Activated CD4-positive, alpha-beta T cell treated with anti-CD3 and anti-CD28 coated beads, Interleukin-2, Interleukin-4, amounts not matched to agents 100 ng/mL and 50 ng/mL, durations not matched to agents 16 hours and 8 hours (primary cell): ENCODE measurements around the gene AKAP7.

ENCODE experiments used
- DNase-seq: peaks from one replicate; pipeline ENCODE4 v3.0.0-alpha.2; 2020; ENCODE audit warnings: low spot score

AKAP7 gene

GRCh38 chr6:131134220-131134979 lies 867 bp upstream of the AKAP7 start:
- DNase-seq: no peak

GRCh38 chr6:131134980-131135243 lies 355 bp upstream of the AKAP7 start:
- DNase-seq: no peak

GRCh38 chr6:131136021-131136786 lies 937 bp downstream of the AKAP7 start:
- DNase-seq: no peak

GRCh38 chr6:131139599-131139998 lies 4.3 kb downstream of the AKAP7 start:
- no peak for DNase-seq

- no peak for DNase-seq
Measured at GRCh38 chr6:131143319-131143718, 8.1 kb downstream of the AKAP7 start.

- DNase-seq: no peak
Measured at GRCh38 chr6:131146865-131147264, 11.6 kb downstream of the AKAP7 start.

GRCh38 chr6:131156411-131156810 lies 21.1 kb downstream of the AKAP7 start:
- DNase-seq: no peak

- no peak for DNase-seq
Measured at GRCh38 chr6:131159578-131159977, 24.3 kb downstream of the AKAP7 start.

GRCh38 chr6:131160254-131160758 lies 25.0 kb downstream of the AKAP7 start:
- DNase-seq: no peak

- no peak for DNase-seq
Measured at GRCh38 chr6:131161987-131162386, 26.7 kb downstream of the AKAP7 start.

GRCh38 chr6:131163886-131164285 lies 28.6 kb downstream of the AKAP7 start:
- DNase-seq: no peak

GRCh38 chr6:131164506-131164905 lies 29.2 kb downstream of the AKAP7 start:
- no peak for DNase-seq

GRCh38 chr6:131167773-131168172 lies 32.5 kb downstream of the AKAP7 start:
- no peak for DNase-seq

- no peak for DNase-seq
Measured at GRCh38 chr6:131169613-131170012, 34.3 kb downstream of the AKAP7 start.

- DNase-seq: no peak
Measured at GRCh38 chr6:131172222-131172621, 37.0 kb downstream of the AKAP7 start.

GRCh38 chr6:131173680-131174079 lies 38.4 kb downstream of the AKAP7 start:
- no peak for DNase-seq

GRCh38 chr6:131175564-131175963 lies 40.3 kb downstream of the AKAP7 start:
- no peak for DNase-seq

GRCh38 chr6:131177996-131178395 lies 42.7 kb downstream of the AKAP7 start:
- DNase-seq: no peak

- peak; percentile 37 for DNase-seq
Measured at GRCh38 chr6:131182991-131183425, 47.7 kb downstream of the AKAP7 start.

- DNase-seq: no peak
Measured at GRCh38 chr6:131183427-131184095, 48.3 kb downstream of the AKAP7 start.

- no peak for DNase-seq
Measured at GRCh38 chr6:131191590-131191989, 56.3 kb downstream of the AKAP7 start.

GRCh38 chr6:131197716-131198115 lies 62.4 kb downstream of the AKAP7 start:
- peak; percentile 4 for DNase-seq
